ENCODE data around the gene SAMD11.
"Not testable (repeated sequence)": the region's sequence is repeated elsewhere in the genome, so short reads cannot be mapped to it uniquely, and the experiment has no call there.

Gene SAMD11

DNA sequence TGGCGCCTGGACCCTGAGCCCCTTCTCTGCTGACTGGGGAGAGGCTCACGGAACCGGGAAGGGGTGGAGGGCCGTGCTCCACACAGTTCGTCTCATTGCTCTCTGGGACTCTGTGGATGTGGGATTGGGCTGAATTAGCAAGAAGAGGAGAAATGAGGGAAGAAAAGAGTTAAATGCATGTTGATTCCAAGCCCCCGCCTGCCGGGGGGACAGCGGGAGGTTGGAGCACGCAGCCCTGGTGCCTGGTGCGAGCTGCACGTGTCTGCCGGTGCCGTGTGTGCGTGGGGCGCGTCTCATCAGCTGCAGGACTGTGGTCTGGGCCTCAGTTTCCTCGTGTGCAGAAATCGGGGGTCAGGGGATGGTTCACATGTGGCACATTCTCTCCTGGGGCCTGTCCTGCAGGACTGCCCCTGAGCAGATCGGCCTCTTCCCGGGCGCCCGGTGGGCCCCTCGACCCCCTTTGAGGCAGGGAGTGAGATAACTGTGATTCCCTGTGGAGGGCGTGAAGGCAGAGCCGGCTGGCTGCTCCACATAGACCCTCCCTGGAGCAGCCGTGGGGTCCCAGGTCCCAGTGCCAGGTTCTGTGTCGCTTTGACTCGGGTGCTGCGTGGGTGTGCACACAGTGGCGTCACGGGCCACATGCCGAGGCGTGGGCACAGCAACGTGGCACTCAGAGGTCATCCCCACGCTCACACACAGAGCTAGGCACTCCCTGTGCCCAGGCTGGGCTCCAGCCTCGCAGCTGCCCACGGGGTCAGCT, 11.4 kb downstream of the SAMD11 start:
- no peak for DNase-seq

DNA sequence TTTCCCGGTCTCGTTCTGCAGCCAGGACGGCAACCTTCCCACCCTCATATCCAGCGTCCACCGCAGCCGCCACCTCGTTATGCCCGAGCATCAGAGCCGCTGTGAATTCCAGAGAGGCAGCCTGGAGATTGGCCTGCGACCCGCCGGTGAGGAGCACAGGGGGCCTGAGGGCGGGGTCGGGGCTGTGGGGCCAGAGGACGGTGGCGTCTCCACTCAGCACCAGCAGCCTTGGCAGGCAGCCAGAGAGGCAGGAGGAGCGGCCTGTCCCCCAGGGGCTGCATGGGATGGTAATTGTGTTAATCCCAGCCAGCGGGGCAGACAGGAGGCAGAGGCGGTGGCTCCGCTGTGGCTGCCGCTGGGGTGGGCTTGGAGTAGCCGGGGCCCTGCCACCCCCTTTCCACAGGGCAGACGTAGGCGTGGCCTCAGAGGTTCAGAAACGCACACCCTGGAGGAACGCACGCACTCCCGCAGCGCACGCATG, 12.1 kb downstream of the SAMD11 start:
- DNase-seq, result peak; percentile 87

DNA sequence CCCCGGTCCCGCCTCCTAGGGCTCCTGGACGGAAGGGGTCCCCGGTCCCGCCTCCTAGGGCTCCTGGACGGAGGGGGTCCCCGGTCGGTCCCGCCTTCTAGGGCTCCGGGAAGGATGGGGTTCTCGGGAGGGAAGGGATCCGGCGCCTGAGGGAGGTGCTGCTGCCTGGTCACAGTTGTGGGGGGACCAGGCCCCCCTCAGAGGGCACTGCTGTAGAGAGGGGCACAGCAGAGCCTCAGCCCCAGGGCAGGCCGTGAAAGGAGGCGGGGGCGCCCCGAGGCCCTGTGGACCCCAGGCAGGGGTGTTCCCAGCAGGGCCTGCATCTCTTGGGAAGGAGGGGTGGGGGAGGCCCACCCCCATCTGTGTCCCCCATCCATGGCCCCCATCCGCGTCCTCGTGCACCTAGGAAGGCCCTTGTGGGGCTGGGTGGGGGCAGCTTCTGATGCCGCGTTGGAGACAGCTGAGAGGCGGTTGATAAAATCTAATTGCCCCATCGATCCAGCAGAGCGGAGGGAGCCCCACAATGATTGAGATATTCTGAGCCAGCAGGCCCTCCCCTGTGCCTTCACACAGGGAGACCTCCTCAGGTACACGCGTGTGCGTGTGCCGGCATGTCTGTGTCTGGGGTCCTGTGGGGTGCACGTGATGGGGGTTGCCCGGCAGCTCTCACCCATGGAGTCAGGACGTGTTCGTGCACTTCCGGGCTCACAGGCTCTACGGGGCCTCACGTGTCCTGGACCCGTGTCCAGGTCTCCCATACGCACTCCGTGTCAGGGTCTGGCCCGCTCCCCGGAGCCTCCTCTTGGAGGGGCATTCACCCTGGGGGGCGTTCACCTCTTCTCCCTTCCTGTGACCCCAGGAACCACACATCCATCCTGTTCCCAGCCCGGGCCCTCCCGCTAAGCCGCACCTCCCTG, 12.9 kb downstream of the SAMD11 start:
- DNase-seq, result peak; percentile 52

DNA sequence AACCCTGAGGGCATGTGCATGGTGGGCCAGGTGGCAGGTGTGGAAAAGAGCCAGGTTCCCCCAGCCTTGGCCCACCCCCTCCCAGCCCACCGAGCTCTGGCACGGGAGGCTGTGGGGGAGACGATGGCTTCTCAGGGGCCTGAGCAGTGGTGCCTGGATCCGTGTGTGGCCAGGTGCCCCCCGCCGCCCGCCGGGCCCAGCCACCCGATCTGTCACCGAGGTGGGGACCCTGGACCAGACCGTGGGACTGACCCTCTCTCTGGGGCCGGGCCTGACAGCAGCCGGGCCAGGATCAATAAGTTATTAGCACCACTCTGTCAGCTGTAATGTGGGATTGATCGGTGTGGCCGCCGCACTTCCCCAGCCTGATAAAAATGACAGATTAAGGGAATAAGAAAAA, 13.8 kb downstream of the SAMD11 start:
- peak; percentile 60 for DNase-seq

- DNase-seq, result peak; percentile 52
Observed at GRCh38 chr1:938088-938683, 14.5 kb downstream of the SAMD11 start.

DNA sequence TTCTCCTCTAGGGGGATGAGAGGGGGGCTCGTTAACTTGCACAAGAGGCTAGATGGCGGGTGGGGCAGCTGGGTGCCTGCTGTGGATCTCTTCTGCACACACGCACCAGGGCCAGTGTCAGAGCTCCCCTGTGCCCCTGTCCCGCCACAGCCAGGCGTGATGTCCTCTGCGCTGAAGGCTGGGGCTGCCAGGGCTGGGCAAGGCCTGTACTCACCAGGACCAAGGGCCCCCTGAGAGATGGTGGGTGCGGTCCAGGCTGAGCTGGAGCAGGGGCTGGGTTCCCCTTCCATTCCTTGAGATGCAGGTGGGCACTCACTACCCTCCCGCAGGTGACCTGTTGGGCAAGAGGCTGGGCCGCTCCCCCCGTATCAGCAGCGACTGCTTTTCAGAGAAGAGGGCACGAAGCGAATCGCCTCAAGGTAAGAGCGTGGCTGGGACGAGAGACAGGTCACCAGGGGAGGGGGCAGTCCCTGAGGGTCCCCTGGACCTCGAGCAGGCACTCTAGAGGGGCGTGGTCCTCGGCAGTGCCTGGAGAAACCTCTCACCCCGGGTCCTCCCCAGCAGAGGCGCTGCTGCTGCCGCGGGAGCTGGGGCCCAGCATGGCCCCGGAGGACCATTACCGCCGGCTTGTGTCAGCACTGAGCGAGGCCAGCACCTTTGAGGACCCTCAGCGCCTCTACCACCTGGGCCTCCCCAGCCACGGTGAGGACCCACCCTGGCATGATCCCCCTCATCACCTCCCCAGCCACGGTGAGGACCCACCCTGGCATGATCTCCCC, 15.2 kb downstream of the SAMD11 start:
- DNase-seq, result peak; percentile 53

DNA sequence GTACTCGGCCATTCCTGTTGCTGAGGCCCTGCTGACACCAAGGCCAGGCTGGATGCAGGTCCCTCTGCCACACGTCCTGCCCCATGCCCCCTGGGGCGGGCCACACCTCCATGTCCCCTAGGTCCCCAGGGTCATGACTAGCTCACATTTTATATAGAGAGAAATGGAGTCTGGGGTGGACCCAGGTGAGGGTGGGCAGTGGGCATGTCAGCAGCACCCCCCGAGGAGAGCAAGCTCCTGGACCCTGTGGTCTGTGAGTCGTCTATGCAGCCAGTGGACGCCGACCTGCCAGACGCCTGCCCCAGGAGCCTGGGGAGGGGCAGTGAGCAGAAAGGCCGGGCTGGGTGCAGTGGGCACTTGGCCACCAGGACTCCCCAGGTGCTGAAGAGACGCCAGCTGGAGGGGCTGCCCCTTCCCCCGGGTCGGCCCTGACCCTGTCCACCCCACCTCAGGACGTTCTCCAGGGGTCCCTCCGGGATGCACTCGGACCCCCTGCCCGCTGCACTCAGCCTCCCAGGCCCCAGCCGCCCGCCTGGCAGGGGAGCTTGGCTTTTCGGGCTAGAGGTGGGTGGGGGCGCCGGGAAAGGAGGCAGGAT, 15.9 kb downstream of the SAMD11 start:
- peak; percentile 75 for DNase-seq

- DNase-seq, result peak; percentile 86
Observed at GRCh38 chr1:940107-941014, 16.6 kb downstream of the SAMD11 start.

- DNase-seq, result peak; percentile 80
Observed at GRCh38 chr1:941015-941587, 17.4 kb downstream of the SAMD11 start.

- DNase-seq, result peak; percentile 95
Observed at GRCh38 chr1:941588-942383, 18.1 kb downstream of the SAMD11 start.

DNA sequence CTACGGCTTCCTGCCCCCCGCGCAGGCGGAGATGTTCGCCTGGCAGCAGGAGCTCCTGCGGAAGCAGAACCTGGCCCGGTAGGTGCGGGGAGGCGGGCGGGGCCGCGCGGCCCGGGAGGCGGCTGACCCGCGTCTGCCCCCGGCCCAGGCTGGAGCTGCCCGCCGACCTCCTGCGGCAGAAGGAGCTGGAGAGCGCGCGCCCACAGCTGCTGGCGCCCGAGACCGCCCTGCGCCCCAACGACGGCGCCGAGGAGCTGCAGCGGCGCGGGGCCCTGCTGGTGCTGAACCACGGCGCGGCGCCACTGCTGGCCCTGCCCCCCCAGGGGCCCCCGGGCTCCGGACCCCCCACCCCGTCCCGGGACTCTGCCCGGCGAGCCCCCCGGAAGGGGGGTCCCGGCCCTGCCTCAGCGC, 18.7 kb downstream of the SAMD11 start:
- no peak for DNase-seq

GRCh38 chr1:942864-943533, 19.3 kb downstream of the SAMD11 start:
- peak; percentile 58 for DNase-seq

DNA sequence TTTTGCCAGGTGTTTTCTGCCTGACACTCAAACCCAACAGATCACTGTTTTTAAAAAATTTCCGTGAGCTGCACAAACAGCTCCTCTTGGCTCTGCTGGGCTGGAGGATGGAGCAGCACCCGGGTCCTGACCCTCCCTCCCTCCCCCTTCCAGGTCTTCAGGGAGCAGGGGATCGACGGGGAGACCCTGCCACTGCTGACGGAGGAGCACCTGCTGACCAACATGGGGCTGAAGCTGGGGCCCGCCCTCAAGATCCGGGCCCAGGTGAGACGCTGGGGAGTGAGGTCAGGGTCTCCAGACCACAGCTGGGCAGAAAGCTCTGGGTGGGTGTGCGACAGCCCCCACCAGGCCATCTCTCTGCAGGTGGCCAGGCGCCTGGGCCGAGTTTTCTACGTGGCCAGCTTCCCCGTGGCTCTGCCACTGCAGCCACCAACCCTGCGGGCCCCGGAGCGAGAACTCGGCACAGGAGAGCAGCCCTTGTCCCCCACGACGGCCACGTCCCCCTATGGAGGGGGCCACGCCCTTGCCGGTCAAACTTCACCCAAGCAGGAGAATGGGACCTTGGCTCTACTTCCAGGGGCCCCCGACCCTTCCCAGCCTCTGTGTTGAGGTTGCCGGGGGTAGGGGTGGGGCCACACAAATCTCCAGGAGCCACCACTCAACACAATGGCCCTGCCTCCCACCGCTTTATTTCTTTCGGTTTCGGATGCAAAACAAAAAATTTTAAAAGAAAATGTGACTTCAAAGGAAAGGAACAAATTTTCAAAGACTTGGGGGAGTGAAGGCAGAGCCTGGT, 20.0 kb downstream of the SAMD11 start:
- peak; percentile 41 for DNase-seq

- peak; percentile 81 for DNase-seq
Observed at GRCh38 chr1:944341-945325, 20.9 kb downstream of the SAMD11 start.

DNA sequence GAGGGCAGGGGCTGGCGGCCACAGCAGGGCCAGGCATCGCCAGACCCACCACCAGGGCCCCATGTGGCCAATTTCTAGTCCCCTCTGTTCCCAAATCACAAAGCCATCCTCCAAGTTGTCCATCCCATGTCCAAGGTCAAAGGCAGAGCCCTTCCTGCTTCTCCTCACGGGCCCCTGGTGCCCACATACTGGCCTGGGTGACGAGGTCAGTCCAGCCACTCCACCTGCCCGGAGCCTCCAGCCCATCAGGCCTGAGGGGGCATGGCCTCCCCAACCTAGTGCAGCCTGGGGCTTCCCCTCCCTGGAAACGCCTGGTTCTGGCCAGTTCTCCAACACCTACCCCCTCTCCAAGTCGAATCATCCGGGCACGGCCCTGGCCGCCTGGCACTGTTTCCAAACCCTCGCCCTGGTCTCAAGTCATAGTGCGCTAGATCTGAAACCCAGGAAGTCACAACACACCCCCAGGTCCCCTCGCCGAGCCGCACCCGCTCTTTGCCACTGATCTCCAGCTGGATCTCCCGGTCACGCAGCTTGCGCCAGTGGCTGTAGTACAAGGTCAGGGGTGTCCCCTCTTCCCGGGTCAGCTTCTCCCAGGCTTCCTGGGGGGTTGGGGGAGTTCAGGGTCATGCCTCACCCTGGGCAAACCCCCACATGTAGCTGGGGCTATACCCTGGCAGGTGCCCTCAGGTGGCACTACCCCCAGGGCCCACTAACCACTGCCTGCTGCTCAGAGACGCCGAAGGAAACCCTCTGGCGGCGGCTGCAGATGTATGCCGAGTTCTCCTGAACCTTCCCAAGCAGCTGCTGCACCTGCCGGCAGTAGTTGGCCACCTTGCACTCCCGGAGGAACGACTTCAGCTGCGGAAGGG, 22.2 kb downstream of the SAMD11 start:
- no peak for DNase-seq

GRCh38 chr1:946811-947210, 23.1 kb downstream of the SAMD11 start:
- DNase-seq, result not testable (repeated sequence)
